ENCODE data around the gene ALDH7A1.

ALDH7A1 gene

DNA sequence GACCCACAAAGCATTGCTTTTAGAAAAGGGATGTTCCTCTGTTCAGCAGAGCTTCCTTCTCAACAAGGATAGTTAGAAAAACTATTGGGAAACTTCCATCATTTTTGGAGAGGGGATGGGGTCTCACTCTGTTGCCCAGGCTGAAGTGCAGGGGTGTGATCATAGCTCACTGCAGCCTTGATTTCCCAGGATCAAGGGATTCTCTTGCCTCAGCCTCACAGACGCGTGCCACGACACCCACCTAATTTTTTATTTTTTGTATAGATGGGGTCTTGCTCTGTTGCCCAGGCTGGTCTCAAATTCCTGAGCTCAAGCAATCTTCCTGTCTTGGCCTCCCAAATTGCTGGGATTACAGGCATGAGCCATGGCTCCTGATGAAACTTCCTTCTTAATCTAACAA lies 40.6 kb upstream of the ALDH7A1 start:
- TF ChIP-seq FOXP2 (optimal IDR thresholded peaks at IDR 0.05; ENCODE audit: borderline replicate concordance, extremely low read depth, extremely low read length, insufficient read depth) = no peak
- TF ChIP-seq, protein P1, sequence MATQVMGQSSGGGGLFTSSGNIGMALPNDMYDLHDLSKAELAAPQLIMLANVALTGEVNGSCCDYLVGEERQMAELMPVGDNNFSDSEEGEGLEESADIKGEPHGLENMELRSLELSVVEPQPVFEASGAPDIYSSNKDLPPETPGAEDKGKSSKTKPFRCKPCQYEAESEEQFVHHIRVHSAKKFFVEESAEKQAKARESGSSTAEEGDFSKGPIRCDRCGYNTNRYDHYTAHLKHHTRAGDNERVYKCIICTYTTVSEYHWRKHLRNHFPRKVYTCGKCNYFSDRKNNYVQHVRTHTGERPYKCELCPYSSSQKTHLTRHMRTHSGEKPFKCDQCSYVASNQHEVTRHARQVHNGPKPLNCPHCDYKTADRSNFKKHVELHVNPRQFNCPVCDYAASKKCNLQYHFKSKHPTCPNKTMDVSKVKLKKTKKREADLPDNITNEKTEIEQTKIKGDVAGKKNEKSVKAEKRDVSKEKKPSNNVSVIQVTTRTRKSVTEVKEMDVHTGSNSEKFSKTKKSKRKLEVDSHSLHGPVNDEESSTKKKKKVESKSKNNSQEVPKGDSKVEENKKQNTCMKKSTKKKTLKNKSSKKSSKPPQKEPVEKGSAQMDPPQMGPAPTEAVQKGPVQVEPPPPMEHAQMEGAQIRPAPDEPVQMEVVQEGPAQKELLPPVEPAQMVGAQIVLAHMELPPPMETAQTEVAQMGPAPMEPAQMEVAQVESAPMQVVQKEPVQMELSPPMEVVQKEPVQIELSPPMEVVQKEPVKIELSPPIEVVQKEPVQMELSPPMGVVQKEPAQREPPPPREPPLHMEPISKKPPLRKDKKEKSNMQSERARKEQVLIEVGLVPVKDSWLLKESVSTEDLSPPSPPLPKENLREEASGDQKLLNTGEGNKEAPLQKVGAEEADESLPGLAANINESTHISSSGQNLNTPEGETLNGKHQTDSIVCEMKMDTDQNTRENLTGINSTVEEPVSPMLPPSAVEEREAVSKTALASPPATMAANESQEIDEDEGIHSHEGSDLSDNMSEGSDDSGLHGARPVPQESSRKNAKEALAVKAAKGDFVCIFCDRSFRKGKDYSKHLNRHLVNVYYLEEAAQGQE (IDR thresholded peaks at IDR 0.05; ENCODE audit: insufficient read depth in 1 of 2, low read depth in 2 of 2, low read length in 2 of 2) = no peak
- no peak for TF ChIP-seq POLR2AphosphoS5 (IDR thresholded peaks at IDR 0.05; ENCODE audit: low read depth, low read length)
- TF ChIP-seq TAF1 (IDR thresholded peaks at IDR 0.05; ENCODE audit: borderline replicate concordance, insufficient read depth, low read length) = no peak
- no peak for TF ChIP-seq SIN3A (IDR thresholded peaks at IDR 0.05; ENCODE audit: borderline replicate concordance, insufficient read depth, low read length)

DNA sequence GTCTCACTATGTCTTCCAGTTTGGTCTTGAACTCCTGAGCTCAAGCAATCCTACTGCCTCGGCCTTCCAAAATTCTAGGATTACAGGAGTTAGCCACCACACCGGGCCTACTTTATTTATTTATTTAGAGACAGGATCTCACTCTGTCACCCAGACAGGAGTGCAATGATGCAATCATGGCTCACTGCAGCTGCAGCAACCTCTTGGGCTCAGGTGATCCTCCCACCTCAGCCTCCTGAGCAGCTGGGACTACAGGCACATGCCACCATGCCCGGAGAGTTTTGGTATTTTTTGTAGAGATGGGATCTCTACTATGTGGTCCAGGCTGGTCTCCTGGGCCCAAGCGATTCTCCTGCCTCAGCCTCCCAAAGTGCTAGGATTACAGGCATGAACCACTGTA lies 38.5 kb upstream of the ALDH7A1 start:
- no peak for TF ChIP-seq TAF1 (IDR thresholded peaks at IDR 0.05; ENCODE audit: borderline replicate concordance, insufficient read depth, low read length)
- TF ChIP-seq POLR2AphosphoS5 (IDR thresholded peaks at IDR 0.05; ENCODE audit: low read depth, low read length) = no peak
- TF ChIP-seq, protein P1 (IDR thresholded peaks at IDR 0.05; ENCODE audit: insufficient read depth in 1 of 2, low read depth in 2 of 2, low read length in 2 of 2) = no peak
- TF ChIP-seq SIN3A (IDR thresholded peaks at IDR 0.05; ENCODE audit: borderline replicate concordance, insufficient read depth, low read length) = no peak
- TF ChIP-seq FOXP2 (optimal IDR thresholded peaks at IDR 0.05; ENCODE audit: borderline replicate concordance, extremely low read depth, extremely low read length, insufficient read depth) = no peak

- TF ChIP-seq TAF1 (IDR thresholded peaks at IDR 0.05; ENCODE audit: borderline replicate concordance, insufficient read depth, low read length) = no peak
- TF ChIP-seq SIN3A (IDR thresholded peaks at IDR 0.05; ENCODE audit: borderline replicate concordance, insufficient read depth, low read length) = no peak
- TF ChIP-seq, protein P1 (IDR thresholded peaks at IDR 0.05; ENCODE audit: insufficient read depth in 1 of 2, low read depth in 2 of 2, low read length in 2 of 2) = no peak
- TF ChIP-seq FOXP2 (optimal IDR thresholded peaks at IDR 0.05; ENCODE audit: borderline replicate concordance, extremely low read depth, extremely low read length, insufficient read depth) = no peak
- TF ChIP-seq POLR2AphosphoS5 (IDR thresholded peaks at IDR 0.05; ENCODE audit: low read depth, low read length) = no peak
These were observed 36.9 kb upstream of the ALDH7A1 start for GRCh38 chr5:126631920-126632319.

DNA sequence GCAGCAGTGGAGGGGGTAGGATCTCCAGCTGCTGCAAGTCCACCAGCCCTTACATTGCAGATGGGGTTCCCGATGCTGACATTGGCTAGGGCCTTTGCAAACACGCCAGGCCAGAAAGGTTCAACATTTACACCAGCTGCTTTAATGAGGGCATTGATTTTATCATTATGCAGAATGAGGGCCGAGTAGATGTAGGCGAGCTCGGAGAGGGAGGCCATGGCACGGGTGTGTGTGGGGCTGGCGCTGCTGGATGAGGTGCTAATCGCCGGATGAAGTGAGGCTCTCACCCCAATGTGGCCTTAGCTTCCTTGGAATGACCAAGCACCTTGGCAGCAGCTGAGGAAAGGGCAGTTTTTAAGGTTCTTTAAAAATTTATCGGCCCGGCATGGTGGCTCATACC lies 33.1 kb upstream of the ALDH7A1 start:
- no peak for TF ChIP-seq SIN3A (IDR thresholded peaks at IDR 0.05; ENCODE audit: borderline replicate concordance, insufficient read depth, low read length)
- no peak for TF ChIP-seq FOXP2 (optimal IDR thresholded peaks at IDR 0.05; ENCODE audit: borderline replicate concordance, extremely low read depth, extremely low read length, insufficient read depth)
- TF ChIP-seq POLR2AphosphoS5 (IDR thresholded peaks at IDR 0.05; ENCODE audit: low read depth, low read length) = no peak
- TF ChIP-seq, protein P1 (IDR thresholded peaks at IDR 0.05; ENCODE audit: insufficient read depth in 1 of 2, low read depth in 2 of 2, low read length in 2 of 2) = no peak
- no peak for TF ChIP-seq TAF1 (IDR thresholded peaks at IDR 0.05; ENCODE audit: borderline replicate concordance, insufficient read depth, low read length)

DNA sequence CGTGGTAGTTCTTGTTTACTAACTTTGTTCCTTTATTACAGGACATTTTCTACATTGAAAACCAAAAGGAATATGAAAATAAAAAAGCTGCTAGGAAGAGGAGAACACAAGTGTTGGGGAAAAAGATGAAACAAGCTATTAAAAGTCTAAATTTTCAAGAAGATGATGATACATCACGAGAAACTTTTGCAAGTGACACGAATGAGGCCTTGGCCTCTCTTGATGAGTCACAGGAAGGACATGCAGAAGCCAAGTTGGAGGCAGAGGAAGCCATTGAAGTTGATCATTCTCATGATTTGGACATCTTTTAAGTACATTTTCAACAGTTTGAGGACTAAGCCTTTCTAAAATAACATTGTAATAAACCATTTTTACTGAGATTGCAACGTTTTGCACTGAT lies 29.5 kb upstream of the ALDH7A1 start:
- no peak for TF ChIP-seq SIN3A (IDR thresholded peaks at IDR 0.05; ENCODE audit: borderline replicate concordance, insufficient read depth, low read length)
- no peak for TF ChIP-seq TAF1 (IDR thresholded peaks at IDR 0.05; ENCODE audit: borderline replicate concordance, insufficient read depth, low read length)
- no peak for TF ChIP-seq FOXP2 (optimal IDR thresholded peaks at IDR 0.05; ENCODE audit: borderline replicate concordance, extremely low read depth, extremely low read length, insufficient read depth)

Data from PFSK-1 (cell line).